DOHH2 (cell line): ENCODE measurements around the gene PKD2.
"Not testable (repeated sequence)": the region's sequence is repeated elsewhere in the genome, so short reads cannot be mapped to it uniquely, and the experiment has no call there.

Source experiments
- H3F3A ChIP-seq: fragments of 200-600 bp; sonication (generic), shearing (Covaris generic); 2 replicates; pipeline ENCODE4 v1.6.0; 2016; ENCODE audit warnings: antibody characterized with exemption, mild to moderate bottlenecking; ENCODE audit not compliant: control insufficient read depth, insufficient read depth
- H3K27ac ChIP-seq: fragments of 200-600 bp; sonication (generic); 2 replicates; pipeline ENCODE4 v1.5.1; 2014; ENCODE audit warnings: low read depth, mild to moderate bottlenecking, low read length, moderate library complexity
- H3K27me3 ChIP-seq: fragments of 200-600 bp; sonication (generic); 2 replicates; pipeline ENCODE4 v1.6.1; 2014; ENCODE audit warnings: mild to moderate bottlenecking, low read length, mixed read lengths; ENCODE audit not compliant: control insufficient read depth
- H3K36me3 ChIP-seq: fragments of 200-600 bp; sonication (generic); 2 replicates; pipeline ENCODE4 v1.6.1; 2014; ENCODE audit warnings: mild to moderate bottlenecking, low read length, moderate library complexity, mixed read lengths; ENCODE audit not compliant: control insufficient read depth
- H3K4me1 ChIP-seq: fragments of 200-600 bp; sonication (generic); 2 replicates; pipeline ENCODE4 v1.6.1; 2014; ENCODE audit warnings: mild to moderate bottlenecking, low read length, mixed read lengths; ENCODE audit not compliant: control insufficient read depth
- H3K4me2 ChIP-seq: fragments of 200-600 bp; sonication (generic); 2 replicates; pipeline ENCODE4 v1.6.0; 2014; ENCODE audit warnings: mild to moderate bottlenecking, low read length, moderate library complexity
- H3K4me3 ChIP-seq: fragments of 200-600 bp; sonication (generic); 2 replicates; pipeline ENCODE4 v1.5.1; 2014; ENCODE audit warnings: mild to moderate bottlenecking, low read length, mixed read lengths
- H3K79me2 ChIP-seq: fragments of 200-600 bp; sonication (generic); 2 replicates; pipeline ENCODE4 v1.6.1; 2014; ENCODE audit warnings: mild to moderate bottlenecking, low read length, mixed read lengths; ENCODE audit not compliant: control insufficient read depth
- H3K9me2 ChIP-seq: fragments of 200-600 bp; sonication (generic); replicated peaks from 2 replicates; pipeline ENCODE4 v1.6.1; 2014; ENCODE audit warnings: mild to moderate bottlenecking, low read length, mixed read lengths; ENCODE audit not compliant: control insufficient read depth
- H3K9me3 ChIP-seq: fragments of 200-600 bp; sonication (generic); 2 replicates; pipeline ENCODE4 v1.6.1; 2014; ENCODE audit warnings: antibody characterized with exemption, low read length, mixed read lengths; ENCODE audit not compliant: control insufficient read depth, insufficient read depth
- H4K20me1 ChIP-seq: fragments of 200-600 bp; sonication (generic); 2 replicates; pipeline ENCODE4 v1.6.0; 2014; ENCODE audit warnings: low read depth, mild to moderate bottlenecking, antibody characterized with exemption, low read length, moderate library complexity; ENCODE audit not compliant: control insufficient read depth, insufficient read depth
- CTCF ChIP-seq: fragments of 200-600 bp; sonication (generic); IDR thresholded peaks from one replicate; pipeline ENCODE4 v1.5.1; 2014; ENCODE audit warnings: antibody characterized with exemption, mild to moderate bottlenecking, low read depth, low read length; ENCODE audit not compliant: poor library complexity, severe bottlenecking
- EZH2phosphoT487 ChIP-seq: fragments of 200-600 bp; sonication (generic); IDR thresholded peaks from 2 replicates; pipeline ENCODE4 v1.6.1; 2017; ENCODE audit warnings: borderline replicate concordance, mild to moderate bottlenecking, antibody characterized with exemption, low read length, moderate library complexity, mixed read lengths

PKD2 gene

DNA sequence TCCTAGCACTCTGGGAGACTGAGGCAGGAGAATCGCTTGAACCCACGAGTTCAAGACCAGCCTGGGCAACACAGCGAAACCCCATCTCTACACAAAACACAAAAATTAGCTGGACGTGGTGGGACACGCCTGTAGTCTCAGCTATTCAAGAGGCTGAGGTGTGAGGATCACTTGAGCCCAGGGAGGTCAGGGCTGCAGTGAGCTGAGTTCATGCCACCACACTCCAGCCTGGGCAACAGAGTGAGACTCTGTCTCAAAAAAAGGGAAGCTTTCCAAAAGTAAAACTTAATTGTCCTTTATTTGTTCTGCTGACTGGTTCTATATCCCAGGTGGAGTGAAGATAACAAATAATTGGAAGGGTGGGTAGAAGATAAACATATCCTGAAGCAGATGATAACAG, 105.4 kb downstream of the PKD2 start:
- Histone ChIP-seq H3K4me2 (no peak overlapping the region), H3K79me2 (no peaks in the 10 kb centered on the region), H3K27ac (no peak overlapping the region)

DNA sequence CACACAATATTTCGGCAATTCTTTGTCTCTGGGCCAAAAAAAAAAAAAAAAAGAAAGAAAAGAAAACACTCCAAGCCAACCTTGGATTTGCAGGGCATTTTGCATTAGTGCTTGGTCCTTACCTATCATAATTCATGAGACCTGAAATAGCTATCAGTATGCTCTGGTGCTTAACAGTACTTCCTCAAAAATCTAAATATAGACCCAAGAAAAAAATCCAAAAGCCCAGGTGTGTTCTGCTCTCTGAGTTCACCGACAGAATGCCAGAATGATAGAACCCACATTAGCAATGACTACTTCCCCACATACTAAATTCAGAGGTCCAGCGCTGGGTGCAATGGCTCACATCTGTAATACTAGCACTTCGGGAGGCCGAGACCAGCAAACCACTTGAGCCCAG, 108.2 kb downstream of the PKD2 start:
- no peak overlapping the region for H3K4me2 ChIP-seq
- H3K9me3 ChIP-seq, result peaks cover 10% of the 10 kb centered on the region
- TF ChIP-seq CTCF (no peak), EZH2phosphoT487 (no peak)
- H4K20me1 ChIP-seq, result no peaks in the 10 kb centered on the region
- H3K27ac ChIP-seq, result no peak overlapping the region
- no peaks in the 10 kb centered on the region for H3K4me1 ChIP-seq
- H3K9me2 ChIP-seq, result no peaks in the 10 kb centered on the region
- H3K27me3 ChIP-seq, result no peaks in the 10 kb centered on the region
- H3K36me3 ChIP-seq, result no peaks in the 10 kb centered on the region
- H3F3A ChIP-seq, result no peaks in the 10 kb centered on the region
- no peaks in the 10 kb centered on the region for H3K79me2 ChIP-seq
- H3K4me3 ChIP-seq, result no peak overlapping the region

More for the DNA sequence above, 105.4 kb downstream of the PKD2 start:
- no peaks in the 10 kb centered on the region for H3K4me1 ChIP-seq
- no peaks in the 10 kb centered on the region for H3K27me3 ChIP-seq
- H3K4me3 ChIP-seq, result no peak overlapping the region
- no peaks in the 10 kb centered on the region for H3K9me3 ChIP-seq
- H3K36me3 ChIP-seq, result no peaks in the 10 kb centered on the region
- TF ChIP-seq EZH2phosphoT487, result no peak
- TF ChIP-seq CTCF, result no peak
- H3F3A ChIP-seq, result no peaks in the 10 kb centered on the region
- H3K9me2 ChIP-seq, result no peaks in the 10 kb centered on the region
- H4K20me1 ChIP-seq, result no peaks in the 10 kb centered on the region

- Histone ChIP-seq H3K4me2 (no peak overlapping the region), H3K27ac (no peak overlapping the region), H3K79me2 (no peaks in the 10 kb centered on the region), H3K4me3 (no peak overlapping the region), H3K4me1 (no peaks in the 10 kb centered on the region), H4K20me1 (no peaks in the 10 kb centered on the region), H3K27me3 (no peaks in the 10 kb centered on the region), H3K36me3 (no peaks in the 10 kb centered on the region), H3K9me2 (no peaks in the 10 kb centered on the region), H3K9me3 (peaks cover 22% of the 10 kb centered on the region), H3F3A (no peaks in the 10 kb centered on the region)
- TF ChIP-seq EZH2phosphoT487, result no peak
- no peak for TF ChIP-seq CTCF
Measured at GRCh38 chr4:88119943-88120342, 112.5 kb downstream of the PKD2 start.

GRCh38 chr4:88122260-88122659, 114.8 kb downstream of the PKD2 start:
- H3K27me3 ChIP-seq, H3K4me1 ChIP-seq, H3K9me2 ChIP-seq, H3K4me3 ChIP-seq, H3F3A ChIP-seq, H3K4me2 ChIP-seq, H4K20me1 ChIP-seq, H3K27ac ChIP-seq, H3K79me2 ChIP-seq, H3K36me3 ChIP-seq: not testable (repeated sequence)
- H3K9me3 ChIP-seq, result peaks cover 22% of the 10 kb centered on the region
